ENCODE data around the gene KRTAP20-3. TPM values are rescaled to one million over a fixed set of nuclear protein-coding genes. Genes with fewer than 3 reads are reported as not detected.

Gene KRTAP20-3
- total RNA-seq, 1 experiment from 2014 or later = not detected

DNA sequence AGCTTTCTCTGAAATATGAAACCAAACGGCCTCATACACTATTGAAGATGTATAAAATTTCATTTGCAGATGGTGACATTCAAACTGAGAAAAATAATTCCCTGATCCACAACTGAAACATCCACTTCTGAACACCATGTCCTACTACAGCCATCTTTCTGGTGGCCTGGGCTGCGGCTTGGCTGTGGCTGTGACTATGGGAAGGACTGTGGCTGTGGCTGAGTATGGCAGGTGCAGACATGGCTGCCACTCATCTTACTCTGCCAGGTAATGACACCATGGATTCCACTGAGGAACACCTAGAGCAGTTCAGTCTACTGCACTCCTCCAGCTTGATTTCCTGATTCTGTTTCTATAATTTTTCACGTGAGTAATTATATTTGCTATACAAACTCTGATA lies 22.1 kb upstream of the KRTAP20-3 start, which contains the start of gene KRTAP20-4:
KRTAP20-4 (plus strand) TSS at position 106 of the 400 bp plus-strand sequence.
- Histone ChIP-seq H3K4me3 (ENCODE audit: low read length) (peak within 1 kb of the TSS; percentile 30; the same call in 1 of the 2 replicates), H3K9me2 (replicated peaks; ENCODE audit: low read length) (no peaks in the 10 kb centered on the region; the same call in 1 of the 2 replicates), H3K27ac (ENCODE audit: low read length) (peak within 1 kb of the TSS; percentile 88), H3F3A (ENCODE audit: low read length, unreplicated experiment) (peaks cover 4% of the 10 kb centered on the region), H3K9ac (ENCODE audit: low read length) (peak within 1 kb of the TSS; percentile 52), H3K4me1 (ENCODE audit: insufficient read depth, low read length) (peaks cover 44% of the 10 kb centered on the region), H3K79me2 (ENCODE audit: low read length) (no peaks in the 10 kb centered on the region), H3K4me2 (ENCODE audit: low read length) (peak within 1 kb of the TSS; percentile 77), H4K20me1 (ENCODE audit: low read length) (no peaks in the 10 kb centered on the region), H3K27me3 (ENCODE audit: low read length) (no peaks in the 10 kb centered on the region), H3K9me3 (ENCODE audit: low read length) (no peaks in the 10 kb centered on the region), H2AFZ (ENCODE audit: low read length) (peak within 1 kb of the TSS; percentile 41), H3K36me3 (ENCODE audit: low read depth, low read length) (no peaks in the 10 kb centered on the region)
- TSS peak; percentile 75 for BruUV-seq (replicated peaks)
- TF ChIP-seq, protein P1, sequence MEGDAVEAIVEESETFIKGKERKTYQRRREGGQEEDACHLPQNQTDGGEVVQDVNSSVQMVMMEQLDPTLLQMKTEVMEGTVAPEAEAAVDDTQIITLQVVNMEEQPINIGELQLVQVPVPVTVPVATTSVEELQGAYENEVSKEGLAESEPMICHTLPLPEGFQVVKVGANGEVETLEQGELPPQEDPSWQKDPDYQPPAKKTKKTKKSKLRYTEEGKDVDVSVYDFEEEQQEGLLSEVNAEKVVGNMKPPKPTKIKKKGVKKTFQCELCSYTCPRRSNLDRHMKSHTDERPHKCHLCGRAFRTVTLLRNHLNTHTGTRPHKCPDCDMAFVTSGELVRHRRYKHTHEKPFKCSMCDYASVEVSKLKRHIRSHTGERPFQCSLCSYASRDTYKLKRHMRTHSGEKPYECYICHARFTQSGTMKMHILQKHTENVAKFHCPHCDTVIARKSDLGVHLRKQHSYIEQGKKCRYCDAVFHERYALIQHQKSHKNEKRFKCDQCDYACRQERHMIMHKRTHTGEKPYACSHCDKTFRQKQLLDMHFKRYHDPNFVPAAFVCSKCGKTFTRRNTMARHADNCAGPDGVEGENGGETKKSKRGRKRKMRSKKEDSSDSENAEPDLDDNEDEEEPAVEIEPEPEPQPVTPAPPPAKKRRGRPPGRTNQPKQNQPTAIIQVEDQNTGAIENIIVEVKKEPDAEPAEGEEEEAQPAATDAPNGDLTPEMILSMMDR (conservative IDR thresholded peaks at IDR 0.05; ENCODE audit: low read depth, low read length) = no peak
- TF ChIP-seq EZH2phosphoT487 (IDR thresholded peaks at IDR 0.05; ENCODE audit: borderline replicate concordance, low read length) = no peak
- TF ChIP-seq EZH2 (IDR thresholded peaks at IDR 0.05; ENCODE audit: low read length, unreplicated experiment) = no peak
- ATAC-seq (peak; percentile 16), DNase-seq (no peak)
- POLR2A ChIA-PET (ENCODE audit: unreplicated experiment) = no interaction called here
- intact Hi-C loops (cut with micrococcal nuclease) = loop anchor here (2.0 kb wide), 1 partner anchor 112 kb away; no protein-coding TSS in a partner anchor
- CTCF ChIA-PET = no interaction called here

DNA sequence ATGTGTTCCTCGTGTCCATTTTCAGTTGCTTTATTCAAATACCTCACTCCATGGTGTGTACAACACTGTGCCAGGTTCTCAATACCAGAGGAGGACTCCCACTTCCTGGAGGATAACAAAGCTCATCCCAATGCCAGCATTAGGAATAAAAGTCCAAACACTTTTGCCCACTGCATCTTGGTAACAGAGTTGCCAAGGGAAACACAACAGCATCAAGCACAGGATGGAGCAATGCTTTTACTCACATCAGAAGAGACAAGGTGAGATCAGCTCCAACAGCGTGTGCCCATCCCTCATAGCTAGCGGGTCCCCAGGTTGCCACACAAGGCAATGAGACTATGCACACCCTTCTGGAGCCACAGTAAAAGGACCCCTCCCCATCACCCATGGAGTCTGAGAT lies 19.3 kb upstream of the KRTAP20-3 start:
- Histone ChIP-seq H3K9me3 (ENCODE audit: low read length) (no peaks in the 10 kb centered on the region), H3K4me1 (ENCODE audit: insufficient read depth, low read length) (peaks cover 47% of the 10 kb centered on the region), H3K9me2 (replicated peaks; ENCODE audit: low read length) (no peaks in the 10 kb centered on the region), H2AFZ (ENCODE audit: low read length) (no peak overlapping the region), H4K20me1 (ENCODE audit: low read length) (no peaks in the 10 kb centered on the region), H3K36me3 (ENCODE audit: low read depth, low read length) (no peaks in the 10 kb centered on the region), H3K27ac (ENCODE audit: low read length) (no peak overlapping the region), H3K9ac (ENCODE audit: low read length) (no peak overlapping the region), H3K27me3 (ENCODE audit: low read length) (no peaks in the 10 kb centered on the region), H3K4me3 (ENCODE audit: low read length) (no peak overlapping the region), H3K4me2 (ENCODE audit: low read length) (no peak overlapping the region), H3F3A (ENCODE audit: low read length, unreplicated experiment) (peaks cover 4% of the 10 kb centered on the region), H3K79me2 (ENCODE audit: low read length) (no peaks in the 10 kb centered on the region)
- ChIA-PET CTCF (interaction anchor here (1.2 kb wide), 1 partner anchor 126 kb away, joined by 3 read pairs; no protein-coding TSS in a partner anchor), POLR2A (ENCODE audit: unreplicated experiment) (interaction anchor here (0.7 kb wide), 1 partner anchor 1655 kb away, joined by 22 read pairs; no protein-coding TSS in a partner anchor)
- peak; percentile 12 for DNase-seq
- no peak for TF ChIP-seq EZH2phosphoT487 (IDR thresholded peaks at IDR 0.05; ENCODE audit: borderline replicate concordance, low read length)
- TF ChIP-seq EZH2 (IDR thresholded peaks at IDR 0.05; ENCODE audit: low read length, unreplicated experiment) = no peak
- TF ChIP-seq, protein P1 (conservative IDR thresholded peaks at IDR 0.05; ENCODE audit: low read depth, low read length) = no peak
- BruUV-seq (replicated peaks) = no TSS peak
- intact Hi-C loops (cut with micrococcal nuclease) = no loop called here
- no peak for ATAC-seq

DNA sequence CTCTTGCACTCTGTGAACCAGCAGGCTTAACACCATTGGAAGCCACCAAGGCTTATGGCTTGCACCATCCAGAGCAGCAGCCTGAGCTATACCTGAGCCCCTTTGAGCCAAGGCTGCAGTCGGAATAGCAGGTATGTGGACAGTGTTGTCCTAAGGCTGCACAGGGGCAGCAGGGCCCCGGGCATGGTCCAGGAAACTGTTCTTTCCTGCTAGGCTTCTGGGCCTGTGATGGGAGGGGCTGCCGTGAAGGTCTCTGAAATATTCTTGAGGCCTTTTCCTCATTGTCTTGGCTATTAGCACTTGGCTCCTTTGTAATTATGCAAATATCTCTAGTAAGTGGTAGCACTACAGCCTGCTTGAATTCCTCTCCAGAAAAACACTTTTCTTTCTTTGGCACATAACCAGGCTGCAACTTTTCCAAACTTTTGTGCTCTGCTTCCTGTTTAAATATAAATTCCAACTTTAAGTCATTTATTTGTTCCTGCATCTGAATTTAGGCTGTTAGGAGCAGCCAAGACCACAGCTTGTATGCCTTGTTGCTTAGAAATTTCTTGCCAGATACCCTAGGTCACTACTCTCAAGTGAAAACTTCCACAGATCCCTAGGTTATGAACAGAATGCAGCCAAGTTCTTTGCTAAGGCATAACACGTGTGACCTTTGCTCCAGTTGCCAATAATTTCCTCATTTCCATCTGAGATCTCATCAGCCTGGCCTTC lies 17.1 kb upstream of the KRTAP20-3 start:
- intact Hi-C loops (cut with micrococcal nuclease) = no loop called here
- Histone ChIP-seq H3K27me3 (ENCODE audit: low read length) (no peaks in the 10 kb centered on the region), H3K9ac (ENCODE audit: low read length) (no peak overlapping the region), H4K20me1 (ENCODE audit: low read length) (no peaks in the 10 kb centered on the region), H3K9me3 (ENCODE audit: low read length) (no peaks in the 10 kb centered on the region), H2AFZ (ENCODE audit: low read length) (no peak overlapping the region), H3K4me1 (ENCODE audit: insufficient read depth, low read length) (peaks cover 28% of the 10 kb centered on the region), H3K36me3 (ENCODE audit: low read depth, low read length) (no peaks in the 10 kb centered on the region), H3K79me2 (ENCODE audit: low read length) (no peaks in the 10 kb centered on the region), H3K4me2 (ENCODE audit: low read length) (no peak overlapping the region), H3F3A (ENCODE audit: low read length, unreplicated experiment) (no peaks in the 10 kb centered on the region), H3K4me3 (ENCODE audit: low read length) (no peak overlapping the region), H3K9me2 (replicated peaks; ENCODE audit: low read length) (no peaks in the 10 kb centered on the region), H3K27ac (ENCODE audit: low read length) (no peak overlapping the region)
- TF ChIP-seq EZH2 (IDR thresholded peaks at IDR 0.05; ENCODE audit: low read length, unreplicated experiment) (no peak), EZH2phosphoT487 (IDR thresholded peaks at IDR 0.05; ENCODE audit: borderline replicate concordance, low read length) (no peak)
- TF ChIP-seq, protein P1 (conservative IDR thresholded peaks at IDR 0.05; ENCODE audit: low read depth, low read length) = no peak
- DNase-seq (no peak), ATAC-seq (no peak)
- BruUV-seq (replicated peaks) = no TSS peak
- ChIA-PET CTCF (no interaction called here), POLR2A (ENCODE audit: unreplicated experiment) (no interaction called here)

All from PC-3 (cell line).